Subcutaneous adipose tissue (tissue), 4 donors: ENCODE measurements around the gene GLB1L2. TPM values are rescaled to one million over a fixed set of nuclear protein-coding genes. Genes with fewer than 3 reads are reported as not detected.

ENCODE experiments used
- total RNA-seq, 4 donors: library from RNA; depleted of rRNA; stranded (reverse); fragments of >200 nt; gene quantifications; one replicate each; pipeline ENCODE4 v1.1.0, GENCODE V29; 2016
- TF ChIP-seq, protein P1 (sequence below): fragments of 450-650 bp; IDR thresholded peaks from one replicate; pipeline ENCODE4 v1.5.1; 2016; ENCODE audit warnings: low read depth, mild to moderate bottlenecking, control low read depth, antibody characterized with exemption, moderate library complexity

The GLB1L2 gene
- total RNA-seq, 4 donors from 2014 or later, result 0.49 to 2.4 (median 0.80) TPM

DNA sequence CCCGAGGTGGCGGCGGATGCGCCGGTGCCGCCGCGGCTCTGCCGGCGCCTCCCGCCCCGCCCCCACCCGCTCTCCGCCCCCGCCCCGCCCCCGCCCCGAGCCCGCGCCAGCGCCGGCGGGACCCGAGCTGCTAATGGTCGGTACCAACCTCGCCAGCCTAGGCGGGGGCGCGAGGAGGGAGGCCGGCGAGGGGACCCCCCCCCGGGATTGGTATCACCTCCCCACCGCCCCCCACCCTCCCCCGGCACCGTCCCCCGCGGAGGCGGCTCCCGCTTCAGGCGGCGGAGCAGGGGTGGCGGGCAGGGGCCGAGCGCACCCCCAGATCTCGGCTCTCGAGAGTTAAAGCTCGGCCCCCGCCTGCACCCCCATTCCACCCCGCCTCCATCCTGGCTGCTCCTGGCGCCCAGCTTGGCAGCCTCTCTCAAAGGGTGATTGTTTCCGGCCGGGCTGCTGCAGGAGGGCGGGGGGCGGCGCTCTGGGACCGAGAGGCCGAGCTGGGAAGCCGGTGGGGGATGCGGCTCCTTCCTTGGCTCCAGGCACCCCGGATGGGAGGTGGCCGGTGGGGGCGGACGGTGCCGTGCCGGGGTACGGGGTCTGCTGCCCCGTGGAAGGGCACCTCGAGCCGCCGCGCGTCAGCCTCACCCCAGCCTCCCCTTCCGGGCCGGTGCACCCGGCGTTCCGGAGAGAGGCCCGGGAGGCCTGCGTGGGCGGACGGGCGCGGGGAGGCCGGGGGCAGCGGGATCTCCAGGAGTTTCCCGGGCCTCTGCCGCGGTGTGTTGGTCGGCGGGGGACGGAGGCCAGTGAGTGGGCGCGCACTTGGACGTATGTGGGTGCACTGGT lies 80.6 kb downstream of the GLB1L2 start, which contains the start of gene B3GAT1:
TSS of gene B3GAT1 (minus strand) at position 40 of the 840 bp plus-strand sequence. CDS start 24,583 bp downstream, outside the sequence.
- TF ChIP-seq, protein P1, sequence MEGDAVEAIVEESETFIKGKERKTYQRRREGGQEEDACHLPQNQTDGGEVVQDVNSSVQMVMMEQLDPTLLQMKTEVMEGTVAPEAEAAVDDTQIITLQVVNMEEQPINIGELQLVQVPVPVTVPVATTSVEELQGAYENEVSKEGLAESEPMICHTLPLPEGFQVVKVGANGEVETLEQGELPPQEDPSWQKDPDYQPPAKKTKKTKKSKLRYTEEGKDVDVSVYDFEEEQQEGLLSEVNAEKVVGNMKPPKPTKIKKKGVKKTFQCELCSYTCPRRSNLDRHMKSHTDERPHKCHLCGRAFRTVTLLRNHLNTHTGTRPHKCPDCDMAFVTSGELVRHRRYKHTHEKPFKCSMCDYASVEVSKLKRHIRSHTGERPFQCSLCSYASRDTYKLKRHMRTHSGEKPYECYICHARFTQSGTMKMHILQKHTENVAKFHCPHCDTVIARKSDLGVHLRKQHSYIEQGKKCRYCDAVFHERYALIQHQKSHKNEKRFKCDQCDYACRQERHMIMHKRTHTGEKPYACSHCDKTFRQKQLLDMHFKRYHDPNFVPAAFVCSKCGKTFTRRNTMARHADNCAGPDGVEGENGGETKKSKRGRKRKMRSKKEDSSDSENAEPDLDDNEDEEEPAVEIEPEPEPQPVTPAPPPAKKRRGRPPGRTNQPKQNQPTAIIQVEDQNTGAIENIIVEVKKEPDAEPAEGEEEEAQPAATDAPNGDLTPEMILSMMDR, result no peak

DNA sequence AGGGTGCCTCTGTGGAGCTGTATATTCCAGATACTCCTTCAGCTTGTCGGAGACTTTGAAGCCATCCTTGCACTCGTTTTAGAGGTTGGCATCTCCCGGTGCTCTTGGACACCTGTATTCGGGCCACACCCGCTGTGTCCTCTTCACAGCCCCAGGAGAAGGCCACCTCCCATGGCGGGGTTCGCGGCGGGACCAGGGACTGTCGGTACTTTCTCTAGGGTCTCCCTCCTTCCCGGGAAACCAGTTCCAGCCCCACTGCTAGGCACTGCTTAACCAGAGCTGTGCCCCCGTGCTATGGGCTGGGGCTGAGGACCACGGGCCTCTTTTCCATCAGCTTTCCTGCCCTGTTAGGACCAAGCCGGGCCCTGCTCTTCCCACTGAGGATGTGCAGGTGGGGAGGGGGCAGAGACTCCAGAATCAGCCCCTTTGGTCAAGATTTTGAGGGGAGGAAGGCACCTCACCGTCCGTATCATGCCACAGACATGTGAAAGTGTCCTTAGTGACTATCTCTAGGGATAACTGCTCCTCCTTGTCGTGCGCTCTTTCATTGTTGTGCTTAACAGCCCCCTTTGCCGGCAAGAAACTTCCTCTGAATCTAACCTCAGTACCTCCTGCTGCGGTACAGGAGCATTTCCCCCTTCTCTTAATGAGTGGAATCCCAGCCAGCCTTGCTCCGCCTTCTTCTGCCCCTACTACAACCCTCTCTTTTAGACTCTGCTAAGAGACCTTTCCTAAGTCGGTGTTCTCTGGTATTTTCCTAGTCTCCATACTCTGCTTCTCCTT lies 81.4 kb downstream of the GLB1L2 start:
- TF ChIP-seq, protein P1, result no peak

DNA sequence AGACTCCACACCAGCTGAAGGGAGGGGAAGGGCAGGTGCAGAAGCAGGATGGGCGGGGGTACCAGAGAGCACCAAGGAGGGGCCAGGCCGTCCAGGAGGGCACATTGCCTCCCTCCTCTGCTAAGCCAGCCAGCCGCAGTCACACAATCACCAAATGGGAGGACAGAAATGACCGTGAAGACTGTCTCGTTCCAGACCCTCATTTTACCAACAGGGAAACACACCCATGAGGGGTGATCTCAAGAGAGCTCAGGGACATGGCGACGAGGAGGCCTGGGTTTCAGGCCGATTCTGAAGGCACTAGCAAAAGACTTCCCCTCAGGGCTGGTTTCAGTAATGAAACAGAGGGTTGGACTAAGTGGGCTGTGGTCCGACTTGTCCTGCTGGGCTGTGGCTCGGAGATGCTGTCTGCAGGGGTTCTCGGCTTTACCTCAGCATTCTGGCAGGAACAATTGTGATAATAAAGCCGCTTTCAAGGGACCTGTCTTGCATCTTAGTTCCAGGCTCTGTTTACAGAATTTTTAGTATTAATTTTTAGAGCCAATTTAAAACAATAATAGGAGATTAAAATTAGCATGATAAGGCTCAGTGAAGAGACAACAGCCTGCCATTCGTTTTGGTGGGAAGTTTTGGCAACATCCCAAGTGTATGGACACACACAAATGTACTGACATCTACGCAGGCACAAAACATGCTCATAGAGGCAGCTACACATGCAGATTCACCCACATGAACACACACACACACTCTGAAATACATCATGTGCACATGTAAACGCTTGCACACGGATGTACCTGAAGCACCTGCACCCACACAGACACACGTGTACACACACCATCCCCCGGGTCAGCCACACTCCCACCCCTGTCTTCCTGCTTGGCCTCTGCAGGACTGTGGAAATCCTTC lies 82.3 kb downstream of the GLB1L2 start:
- TF ChIP-seq, protein P1, result no peak

DNA sequence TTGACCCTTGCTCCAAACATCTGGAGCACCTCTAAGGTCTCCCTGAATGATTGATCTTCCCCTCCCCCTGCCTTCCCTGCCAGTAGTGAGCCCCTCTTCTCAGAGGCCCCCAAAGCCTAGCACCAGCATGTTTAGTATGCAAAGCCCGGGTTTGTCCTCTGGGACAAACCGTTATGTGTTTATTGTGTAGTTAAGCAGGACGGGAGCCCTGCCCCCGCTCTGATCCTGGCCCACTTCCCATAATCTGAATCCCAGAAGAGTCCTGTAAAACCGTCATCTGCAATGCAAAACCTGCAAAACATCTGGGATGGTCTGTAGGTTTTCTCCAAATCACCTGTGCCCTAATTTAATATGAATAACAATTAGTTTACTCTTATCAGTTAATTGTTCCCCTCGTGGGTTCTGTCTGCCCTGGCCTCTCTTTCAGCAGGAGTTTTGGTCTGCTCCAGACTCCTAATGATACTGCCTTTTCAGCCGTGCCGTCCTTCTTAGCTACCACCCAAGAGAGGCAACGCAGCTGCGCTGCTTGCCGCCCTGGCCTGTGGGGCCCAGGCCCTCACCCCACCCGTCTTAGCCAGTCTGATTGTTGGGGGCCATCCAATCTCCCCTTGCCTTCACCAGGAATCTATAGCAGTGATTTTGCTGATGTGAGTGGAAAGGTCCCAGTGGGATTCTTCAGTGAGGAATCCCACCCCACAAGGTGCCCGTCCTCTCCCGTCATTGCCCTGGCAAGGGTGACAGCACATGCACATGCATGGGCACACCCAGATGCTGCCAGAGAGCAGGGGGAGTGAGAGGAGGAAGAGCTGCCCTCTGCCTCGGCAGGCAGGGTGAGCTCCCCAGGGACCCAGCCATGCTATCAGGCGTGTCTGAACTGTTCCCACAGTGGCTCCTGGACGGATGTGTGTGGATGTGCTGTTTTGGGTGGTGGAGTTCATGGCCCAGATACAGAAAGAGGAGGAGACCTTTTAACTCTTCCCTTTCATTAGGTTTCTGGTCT lies 83.3 kb downstream of the GLB1L2 start:
- TF ChIP-seq, protein P1, result no peak

DNA sequence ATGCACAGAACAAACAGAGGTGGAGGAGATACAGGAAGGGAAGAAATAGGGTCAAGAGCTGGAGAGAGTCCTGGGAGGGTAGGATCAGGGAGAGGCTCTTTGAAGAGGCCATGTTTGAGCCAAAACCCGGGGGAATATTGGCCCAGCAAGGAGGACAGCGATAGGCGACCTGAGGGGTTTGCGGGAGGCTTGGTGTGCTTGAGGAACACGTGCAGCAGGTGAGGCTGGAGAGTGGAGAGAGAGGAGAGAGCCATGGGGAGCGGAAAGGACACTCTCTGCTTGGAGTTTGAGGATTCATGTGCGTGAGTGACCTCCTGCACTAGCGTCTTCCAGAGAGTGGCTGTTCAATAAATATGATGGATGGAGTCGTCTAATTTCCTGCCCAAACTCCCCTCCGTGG lies 84.9 kb downstream of the GLB1L2 start:
- TF ChIP-seq, protein P1, result no peak
